IMR-90 (cell line): ENCODE data around the gene CLEC19A. TPM values are rescaled to one million over a fixed set of nuclear protein-coding genes. Genes with fewer than 3 reads are reported as not detected.

Experiments used
- ATAC-seq: fragments of 200-7000 bp; cut with Tn5 transposase; 2 replicates; pipeline ENCODE4 v1.9.1; 2020; ENCODE audit warnings: low read depth, mild to moderate bottlenecking, moderate library complexity
- BruUV-seq: library from RNA; stranded (reverse); fragments of 400-500 nt; replicated peaks from 2 replicates; lab custom pipeline; 2021; lab: Mats Ljungman, UMichigan
- CTCF ChIA-PET: fragments of 300-600 bp; formaldehyde crosslinking; extraction: SDS; loops from one replicate; lab custom pipeline; 2021; ENCODE audit warnings: antibody characterized with exemption; lab: Yijun Ruan, JAX
- POLR2A ChIA-PET: fragments of 300-600 bp; sonication (Branson Sonifier 250); formaldehyde crosslinking; loops from one replicate; lab custom pipeline; 2022; ENCODE audit warnings: antibody characterized with exemption; ENCODE audit not compliant: unreplicated experiment; lab: Charles Lee
- DNase-seq: peaks from one replicate; pipeline ENCODE4 v3.0.0; 2013
- H2AFZ ChIP-seq: replicated peaks from 2 replicates; pipeline ENCODE3; 2013; ENCODE audit warnings: low read length, mild to moderate bottlenecking; ENCODE audit not compliant: poor library complexity
- H2AK5ac ChIP-seq: 2 replicates; pipeline ENCODE4 v1.6.1; 2013; ENCODE audit warnings: low read depth, low read length, inconsistent platforms
- H2AK9ac ChIP-seq: replicated peaks from 2 replicates; pipeline ENCODE3; 2013; ENCODE audit warnings: mild to moderate bottlenecking, low read depth, low read length, moderate library complexity; ENCODE audit not compliant: poor library complexity
- H2BK120ac ChIP-seq: 2 replicates; pipeline ENCODE4 v1.6.1; 2013; ENCODE audit warnings: low read depth, low read length, inconsistent platforms
- H2BK15ac ChIP-seq: 3 replicates; pipeline ENCODE4 v1.6.1; 2013; ENCODE audit warnings: low read depth, low read length, inconsistent platforms
- H2BK20ac ChIP-seq: 2 replicates; pipeline ENCODE4 v1.6.1; 2013; ENCODE audit warnings: low read depth, mild to moderate bottlenecking, inconsistent platforms, low read length, moderate library complexity
- H2BK5ac ChIP-seq: 2 replicates; pipeline ENCODE4 v1.6.1; 2013; ENCODE audit warnings: mild to moderate bottlenecking, low read depth, low read length, inconsistent platforms; ENCODE audit not compliant: poor library complexity, severe bottlenecking
- H3K14ac ChIP-seq: replicated peaks from 2 replicates; pipeline ENCODE4 v1.6.1; 2013; ENCODE audit warnings: low read depth, low read length, inconsistent platforms
- H3K18ac ChIP-seq: 2 replicates; pipeline ENCODE4 v1.6.1; 2013; ENCODE audit warnings: low read depth, low read length, control low read depth
- H3K23ac ChIP-seq: 2 replicates; pipeline ENCODE4 v1.6.1; 2013; ENCODE audit warnings: low read depth, low read length, inconsistent platforms
- H3K27ac ChIP-seq: 2 replicates; pipeline ENCODE4 v1.5.1; 2013; ENCODE audit warnings: mild to moderate bottlenecking, control low read depth, low read length; ENCODE audit not compliant: insufficient read depth
- H3K27me3 ChIP-seq: 2 replicates; pipeline ENCODE4 v1.6.1; 2013; ENCODE audit warnings: low read length; ENCODE audit not compliant: control insufficient read depth, insufficient read depth
- H3K36me3 ChIP-seq: 2 replicates; pipeline ENCODE4 v1.6.1; 2013; ENCODE audit warnings: low read length, mixed read lengths; ENCODE audit not compliant: control insufficient read depth, insufficient read depth
- H3K4ac ChIP-seq: 2 replicates; pipeline ENCODE4 v1.6.1; 2013; ENCODE audit warnings: low read depth, low read length, inconsistent platforms
- H3K4me1 ChIP-seq: 2 replicates; pipeline ENCODE4 v1.6.1; 2013; ENCODE audit warnings: low read length, mixed read lengths; ENCODE audit not compliant: control insufficient read depth, insufficient read depth
- H3K4me2 ChIP-seq: 2 replicates; pipeline ENCODE4 v1.6.1; 2013; ENCODE audit warnings: low read depth, mild to moderate bottlenecking, control low read depth, low read length, moderate library complexity
- H3K4me3 ChIP-seq: 2 replicates; pipeline ENCODE4 v1.5.1; 2013; ENCODE audit warnings: low read depth, mild to moderate bottlenecking, control low read depth, low read length, moderate library complexity; ENCODE audit not compliant: insufficient read depth
- H3K56ac ChIP-seq: 2 replicates; pipeline ENCODE4 v1.6.1; 2013; ENCODE audit warnings: low read length, inconsistent platforms; ENCODE audit not compliant: insufficient read depth; ENCODE audit errors: extremely low read depth
- H3K79me1 ChIP-seq, 2 experiments: 2 replicates each; pipeline ENCODE4 v1.6.1; 2013; ENCODE audit warnings: low read length in 2 of 2, inconsistent platforms in 1 of 2, low read depth in 1 of 2
- H3K9ac ChIP-seq: 2 replicates; pipeline ENCODE4 v1.6.1; 2013; ENCODE audit warnings: low read depth, low read length, control low read depth
- H3K9me1 ChIP-seq: 2 replicates; pipeline ENCODE4 v1.6.1; 2013; ENCODE audit warnings: low read length, inconsistent platforms; ENCODE audit not compliant: insufficient read depth
- H3K9me3 ChIP-seq: 2 replicates; pipeline ENCODE4 v1.6.1; 2013; ENCODE audit warnings: low read length; ENCODE audit not compliant: control insufficient read depth, insufficient read depth
- H4K20me1 ChIP-seq: 2 replicates; pipeline ENCODE4 v1.6.1; 2013; ENCODE audit warnings: low read length, inconsistent platforms; ENCODE audit not compliant: insufficient read depth
- H4K5ac ChIP-seq: 2 replicates; pipeline ENCODE4 v1.6.1; 2013; ENCODE audit warnings: mild to moderate bottlenecking, low read depth, low read length, control low read depth
- H4K8ac ChIP-seq, 2 experiments: 2 replicates each; pipeline ENCODE4 v1.6.1; 2013; ENCODE audit warnings: low read depth in 2 of 2, low read length in 2 of 2, control low read depth in 1 of 2, inconsistent platforms in 1 of 2
- H4K91ac ChIP-seq: 2 replicates; pipeline ENCODE4 v1.6.1; 2013; ENCODE audit warnings: low read depth, low read length, inconsistent platforms; ENCODE audit not compliant: insufficient read depth
- BHLHE40 ChIP-seq: fragments of 150-350 bp; IDR thresholded peaks from 2 replicates; pipeline ENCODE4 v1.6.1; 2016; ENCODE audit warnings: mild to moderate bottlenecking, low read depth, low read length
- ELK1 ChIP-seq: fragments of 150-350 bp; IDR thresholded peaks from 2 replicates; pipeline ENCODE4 v1.6.1; 2016; ENCODE audit warnings: low read depth, mild to moderate bottlenecking, low read length, moderate library complexity, borderline replicate concordance
- MAZ ChIP-seq: IDR thresholded peaks from 2 replicates; pipeline ENCODE4 v1.6.1; 2012; ENCODE audit warnings: low read depth, mild to moderate bottlenecking, low read length, improper control_type of control experiment, moderate library complexity, borderline replicate concordance
- NFE2L2 ChIP-seq: fragments of 150-350 bp; IDR thresholded peaks from 2 replicates; pipeline ENCODE4 v1.6.1; 2016; ENCODE audit warnings: low read depth, mild to moderate bottlenecking, low read length
- POLR2A ChIP-seq: IDR thresholded peaks from 2 replicates; pipeline ENCODE4 v1.6.1; 2012; ENCODE audit warnings: mild to moderate bottlenecking, low read depth, low read length
- RCOR1 ChIP-seq: IDR thresholded peaks from 2 replicates; pipeline ENCODE4 v1.6.1; 2012; ENCODE audit warnings: mild to moderate bottlenecking, low read length, improper control_type of control experiment; ENCODE audit not compliant: insufficient replicate concordance
- WGBS, 2 experiments: methylation state at CpG; one replicate each; pipeline versions ENCODE4 v1.1.5 to v1.1.7; 2013; ENCODE audit warnings: missing lambda C conversion rate in 2 of 2; ENCODE audit not compliant: insufficient read length in 1 of 2; ENCODE audit errors: extremely low coverage in 2 of 2; 5-methylcytosine and 5-hydroxymethylcytosine counted together
- dilution Hi-C: fragments of 300-500 bp; cut with HindIII; formaldehyde crosslinking; loops from one replicate; pipeline ENCODE4 v1.14.3; 2018; ENCODE audit warnings: low sequenced_read_pairs; ENCODE audit not compliant: unreplicated experiment
- in situ Hi-C: fragments of 300-500 bp; cut with MboI; formaldehyde crosslinking; loops from 3 replicates; pipeline ENCODE4 v1.14.3; 2019; ENCODE audit warnings: low sequenced_read_pairs, inconsistent platforms, mixed read lengths
- intact Hi-C: fragments of 100-400 bp; cut with micrococcal nuclease; formaldehyde crosslinking; loops from 2 replicates; pipeline ENCODE4 v1.10.0; 2022
- polyA plus RNA-seq, 3 experiments: library from polyadenylated mRNA; depleted of rRNA; stranded (reverse); fragments of >200 nt; gene quantifications; 2 replicates each; pipeline ENCODE4 v1.2.3, GENCODE V29; 2012; ENCODE audit warnings: low replicate concordance in 1 of 3
- total RNA-seq: library from RNA; depleted of rRNA; stranded (reverse); fragments of >200 nt; gene quantifications from 2 replicates; pipeline ENCODE4 v1.2.3, GENCODE V29; 2012

CLEC19A gene
- total and polyA plus RNA-seq, 2 of the 4 experiments (the other 2 are of a cell fraction) = not detected

- Histone ChIP-seq H3K23ac (no peak overlapping the region), H2AK5ac (no peak overlapping the region), H3K9me3 (no peaks in the 10 kb centered on the region), H3K79me1 (no peaks in the 10 kb centered on the region), H2BK5ac (no peak overlapping the region), H3K18ac (no peak overlapping the region), H3K36me3 (no peaks in the 10 kb centered on the region), H3K4me3 (no peak overlapping the region), H3K9me1 (no peaks in the 10 kb centered on the region; the same call in 1 of the 2 replicates), H3K4ac (no peak overlapping the region), H3K9ac (no peak overlapping the region), H2BK20ac (no peak overlapping the region), H4K8ac (no peak overlapping the region), H3K27ac (no peak overlapping the region), H3K56ac (no peak overlapping the region), H3K27me3 (no peaks in the 10 kb centered on the region), H2AK9ac (no peak overlapping the region), H3K4me1 (no peaks in the 10 kb centered on the region), H3K4me2 (no peak overlapping the region), H2BK15ac (no peak overlapping the region), H4K91ac (no peak overlapping the region), H4K20me1 (no peaks in the 10 kb centered on the region), H4K5ac (no peak overlapping the region), H3K14ac (no peak overlapping the region), H2BK120ac (no peak overlapping the region), H2AFZ (no peak overlapping the region)
- dilution Hi-C loops = no loop called here
- TF ChIP-seq RCOR1 = no peak
- no peak for TF ChIP-seq MAZ
- TF ChIP-seq ELK1 = no peak
- TF ChIP-seq NFE2L2 = no peak
- no peak for TF ChIP-seq BHLHE40
- TF ChIP-seq POLR2A = no peak
- ChIA-PET CTCF (no interaction called here), POLR2A (no interaction called here)
- BruUV-seq = no TSS peak
- in situ Hi-C loops = no loop called here
- no CpG with 5 or more reads among the region's 1 CpG for WGBS, 2 experiments
- intact Hi-C loops = no loop called here
- no peak for DNase-seq
- ATAC-seq = no peak
These were observed 44.4 kb downstream of the CLEC19A start for GRCh38 chr16:19329932-19330331.
